ENCODE results near the gene SLC22A14. TPM values are rescaled to one million over a fixed set of nuclear protein-coding genes. Genes with fewer than 3 reads are reported as not detected.

SLC22A14 gene
- total RNA-seq, 1 donor from 2014 or later, result 0.72 TPM

DNA sequence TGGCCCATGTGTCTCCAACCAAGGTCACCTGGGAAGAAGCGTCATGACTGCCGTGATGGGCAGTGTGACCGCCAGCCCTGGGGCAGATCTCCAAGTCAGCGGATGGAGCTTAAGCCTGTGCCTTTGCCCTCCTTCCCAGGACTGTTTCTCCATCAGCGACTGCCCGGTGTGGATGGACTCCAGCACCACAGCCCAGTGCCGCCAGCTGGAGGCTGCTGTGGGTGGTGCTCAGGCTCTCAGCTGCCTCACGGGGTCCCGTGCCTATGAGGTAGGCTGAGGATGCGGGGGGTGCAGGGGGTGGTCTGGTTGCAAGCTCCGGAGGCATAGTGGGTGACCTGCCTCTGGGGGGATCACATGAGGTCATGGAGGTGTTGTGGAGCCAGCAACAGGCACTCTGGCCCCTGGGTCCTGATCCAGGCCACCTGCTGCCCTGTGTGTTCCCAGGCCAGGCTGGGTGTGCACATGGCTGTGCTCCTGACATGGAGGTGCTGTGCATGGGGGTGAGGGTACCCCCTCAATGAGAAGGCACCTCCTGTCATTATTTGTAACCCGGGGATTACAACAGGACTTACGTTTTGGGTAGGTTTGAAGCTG is 83.5 kb downstream of the SLC22A14 start:
- Mint-ChIP-seq H3K36me3 (ENCODE audit: insufficient read depth) (peaks cover 3% of the 10 kb centered on the region), H3K4me1 (ENCODE audit: low read depth) (no peaks in the 10 kb centered on the region), H3K9me3 (ENCODE audit: low read depth) (no peaks in the 10 kb centered on the region), H3K27ac (no peak overlapping the region), H3K27me3 (no peaks in the 10 kb centered on the region), H3K4me3 (ENCODE audit: low read depth) (no peak overlapping the region)
- no peak for DNase-seq (ENCODE audit: low spot score, unreplicated experiment)
- TF ChIP-seq, protein P1, sequence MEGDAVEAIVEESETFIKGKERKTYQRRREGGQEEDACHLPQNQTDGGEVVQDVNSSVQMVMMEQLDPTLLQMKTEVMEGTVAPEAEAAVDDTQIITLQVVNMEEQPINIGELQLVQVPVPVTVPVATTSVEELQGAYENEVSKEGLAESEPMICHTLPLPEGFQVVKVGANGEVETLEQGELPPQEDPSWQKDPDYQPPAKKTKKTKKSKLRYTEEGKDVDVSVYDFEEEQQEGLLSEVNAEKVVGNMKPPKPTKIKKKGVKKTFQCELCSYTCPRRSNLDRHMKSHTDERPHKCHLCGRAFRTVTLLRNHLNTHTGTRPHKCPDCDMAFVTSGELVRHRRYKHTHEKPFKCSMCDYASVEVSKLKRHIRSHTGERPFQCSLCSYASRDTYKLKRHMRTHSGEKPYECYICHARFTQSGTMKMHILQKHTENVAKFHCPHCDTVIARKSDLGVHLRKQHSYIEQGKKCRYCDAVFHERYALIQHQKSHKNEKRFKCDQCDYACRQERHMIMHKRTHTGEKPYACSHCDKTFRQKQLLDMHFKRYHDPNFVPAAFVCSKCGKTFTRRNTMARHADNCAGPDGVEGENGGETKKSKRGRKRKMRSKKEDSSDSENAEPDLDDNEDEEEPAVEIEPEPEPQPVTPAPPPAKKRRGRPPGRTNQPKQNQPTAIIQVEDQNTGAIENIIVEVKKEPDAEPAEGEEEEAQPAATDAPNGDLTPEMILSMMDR (IDR thresholded peaks at IDR 0.05; ENCODE audit: unreplicated experiment), result no peak

DNA sequence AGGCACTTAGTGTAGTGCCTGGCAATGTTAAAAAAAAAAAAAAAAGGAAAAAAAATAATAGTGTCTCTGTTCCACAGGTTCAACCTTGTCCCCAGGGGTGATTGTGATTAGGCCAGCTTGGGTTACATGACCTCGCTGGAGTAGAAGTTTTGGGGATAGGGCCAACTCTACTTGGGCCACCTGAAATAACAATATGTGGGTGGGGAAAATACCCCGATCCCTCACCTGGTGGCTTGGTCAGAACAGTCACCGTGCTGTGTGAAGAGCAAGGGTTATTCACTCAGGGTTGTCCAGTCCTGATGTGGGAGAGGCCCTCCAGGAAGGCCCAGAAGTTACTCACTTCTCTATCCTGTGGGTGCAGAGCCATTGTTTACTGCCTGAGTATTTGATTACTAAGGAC is 84.0 kb downstream of the SLC22A14 start:
- Mint-ChIP-seq H3K4me1 (ENCODE audit: low read depth) (no peaks in the 10 kb centered on the region), H3K4me3 (ENCODE audit: low read depth) (no peak overlapping the region), H3K27me3 (no peaks in the 10 kb centered on the region), H3K27ac (no peak overlapping the region), H3K36me3 (ENCODE audit: insufficient read depth) (peaks cover 3% of the 10 kb centered on the region), H3K9me3 (ENCODE audit: low read depth) (no peaks in the 10 kb centered on the region)
- TF ChIP-seq, protein P1 (IDR thresholded peaks at IDR 0.05; ENCODE audit: unreplicated experiment), result no peak
- no peak for DNase-seq (ENCODE audit: low spot score, unreplicated experiment)

DNA sequence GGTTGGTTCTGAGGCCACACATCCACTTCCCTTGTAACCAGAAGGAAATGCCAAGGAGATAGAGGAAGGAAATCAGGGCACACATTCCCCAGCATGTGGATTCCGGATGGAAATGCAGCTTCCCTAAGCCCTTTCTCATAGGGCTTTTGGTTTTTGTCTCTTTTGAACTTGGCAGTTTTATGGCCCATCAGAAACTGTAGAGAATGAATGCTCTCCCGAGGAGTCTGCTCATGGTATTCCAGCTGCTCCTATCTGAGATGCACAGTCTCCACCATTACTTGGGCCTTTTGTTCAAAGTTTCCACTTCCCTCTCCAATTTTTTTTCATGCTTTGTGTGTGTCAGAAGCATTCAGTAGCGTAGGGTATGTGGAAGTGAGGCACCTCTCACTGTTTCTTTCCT is 85.7 kb downstream of the SLC22A14 start:
- peaks cover 3% of the 10 kb centered on the region for H3K36me3 Mint-ChIP-seq (ENCODE audit: insufficient read depth)
- H3K27me3 Mint-ChIP-seq, result no peaks in the 10 kb centered on the region
- H3K9me3 Mint-ChIP-seq (ENCODE audit: low read depth), result no peaks in the 10 kb centered on the region
- H3K27ac Mint-ChIP-seq, result no peak overlapping the region
- no peak for DNase-seq (ENCODE audit: low spot score, unreplicated experiment)
- TF ChIP-seq, protein P1 (IDR thresholded peaks at IDR 0.05; ENCODE audit: unreplicated experiment), result no peak
- H3K4me3 Mint-ChIP-seq (ENCODE audit: low read depth), result no peak overlapping the region
- peaks cover 3% of the 10 kb centered on the region for H3K4me1 Mint-ChIP-seq (ENCODE audit: low read depth)

Other genes with a start within 250 kb of the SLC22A14 start
- gene DLEC1, start 243.1 kb upstream of the SLC22A14 start, total RNA-seq, result 1.3 and 1.8 TPM in 2 replicates
- gene ACAA1, start 145.2 kb upstream of the SLC22A14 start, total RNA-seq, result 97.8 and 104 TPM in 2 replicates
- gene MYD88, start 143.6 kb upstream of the SLC22A14 start, total RNA-seq, result 23.9 and 24.2 TPM in 2 replicates
- 55.5 and 56.3 TPM in 2 replicates for gene OXSR1, start 116.8 kb upstream of the SLC22A14 start, total RNA-seq
- 0.62 and 0.67 TPM in 2 replicates for gene SLC22A13, start 16.5 kb upstream of the SLC22A14 start, total RNA-seq
- gene XYLB, start 64.5 kb downstream of the SLC22A14 start, total RNA-seq, result 4.0 and 7.0 TPM in 2 replicates
- 77.6 and 83.9 TPM in 2 replicates for gene ACVR2B, start 171.6 kb downstream of the SLC22A14 start, total RNA-seq
- gene EXOG, start 214.0 kb downstream of the SLC22A14 start, total RNA-seq, result 15.2 and 16.5 TPM in 2 replicates

Data from progenitor cell of endocrine pancreas (in vitro differentiated cells).